ENCODE results near the gene TLR1.

DNA sequence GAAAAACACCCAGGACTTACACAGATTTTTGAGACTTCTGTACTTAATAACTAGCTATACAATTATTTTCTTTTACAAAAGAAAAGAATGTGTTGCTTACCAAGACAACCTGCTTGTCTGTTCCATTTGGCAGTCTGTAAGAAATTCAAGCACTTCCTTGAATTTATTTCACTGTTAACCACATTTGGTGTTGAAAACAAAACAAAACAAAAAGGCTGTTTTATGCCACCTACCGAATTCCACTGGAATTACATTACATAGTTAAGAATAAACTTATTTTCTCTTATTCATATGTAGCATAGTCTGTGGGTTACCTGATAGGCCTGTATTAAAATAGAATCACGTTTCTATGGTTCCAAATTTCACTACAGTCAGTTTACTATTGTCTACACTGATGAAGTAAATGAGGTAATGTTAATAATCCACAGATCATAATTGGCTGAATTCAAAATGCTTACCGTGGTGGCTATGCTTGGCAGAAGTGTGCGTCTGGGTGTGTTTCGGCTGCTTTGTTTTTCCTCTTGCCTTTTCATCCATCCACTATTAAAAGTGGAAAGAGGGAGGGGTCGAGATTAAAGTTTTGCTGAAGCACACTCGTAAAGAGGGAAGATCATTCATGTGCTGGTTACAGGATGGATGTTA, at the start of gene TLR1:
- TF ChIP-seq, protein P1, sequence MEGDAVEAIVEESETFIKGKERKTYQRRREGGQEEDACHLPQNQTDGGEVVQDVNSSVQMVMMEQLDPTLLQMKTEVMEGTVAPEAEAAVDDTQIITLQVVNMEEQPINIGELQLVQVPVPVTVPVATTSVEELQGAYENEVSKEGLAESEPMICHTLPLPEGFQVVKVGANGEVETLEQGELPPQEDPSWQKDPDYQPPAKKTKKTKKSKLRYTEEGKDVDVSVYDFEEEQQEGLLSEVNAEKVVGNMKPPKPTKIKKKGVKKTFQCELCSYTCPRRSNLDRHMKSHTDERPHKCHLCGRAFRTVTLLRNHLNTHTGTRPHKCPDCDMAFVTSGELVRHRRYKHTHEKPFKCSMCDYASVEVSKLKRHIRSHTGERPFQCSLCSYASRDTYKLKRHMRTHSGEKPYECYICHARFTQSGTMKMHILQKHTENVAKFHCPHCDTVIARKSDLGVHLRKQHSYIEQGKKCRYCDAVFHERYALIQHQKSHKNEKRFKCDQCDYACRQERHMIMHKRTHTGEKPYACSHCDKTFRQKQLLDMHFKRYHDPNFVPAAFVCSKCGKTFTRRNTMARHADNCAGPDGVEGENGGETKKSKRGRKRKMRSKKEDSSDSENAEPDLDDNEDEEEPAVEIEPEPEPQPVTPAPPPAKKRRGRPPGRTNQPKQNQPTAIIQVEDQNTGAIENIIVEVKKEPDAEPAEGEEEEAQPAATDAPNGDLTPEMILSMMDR (IDR thresholded peaks at IDR 0.05): peak; percentile 41 to 65 (median 58)
- no peak for TF ChIP-seq POLR2A (IDR thresholded peaks at IDR 0.05)
